Measurements from ENCODE around the gene TBC1D22A.

GRCh38 chr22:46934172-46934745, 171.8 kb downstream of the TBC1D22A start:
- TF ChIP-seq POLR2AphosphoS5 (IDR thresholded peaks at IDR 0.05) (no peak), POLR2A (IDR thresholded peaks at IDR 0.05) (no peak), CTCF (IDR thresholded peaks at IDR 0.05) (no peak)
